WTC11 (cell line): Measurements from ENCODE around the gene MAPK8IP2. TPM values are rescaled to one million over a fixed set of nuclear protein-coding genes. Genes with fewer than 3 reads are reported as not detected.

ENCODE experiments used
- ATAC-seq: fragments of 200-7000 bp; cut with Tn5 transposase; 2 replicates; pipeline ENCODE4 v1.10.0; 2021; ENCODE audit warnings: mild to moderate bottlenecking, moderate library complexity
- Bru-seq: library from RNA; stranded (reverse); fragments of 400-500 nt; gene quantifications from one replicate; lab custom pipeline; 2021; lab: Mats Ljungman, UMichigan
- CTCF ChIA-PET: fragments of 300-600 bp; sonication (Branson Sonifier 250); formaldehyde crosslinking; loops from one replicate; lab custom pipeline; 2021; ENCODE audit warnings: antibody characterized with exemption; lab: Charles Lee
- POLR2A ChIA-PET: fragments of 350-600 bp; sonication (Branson Sonifier 250); formaldehyde crosslinking; loops from one replicate; lab custom pipeline; 2021; ENCODE audit warnings: antibody characterized with exemption; lab: Charles Lee
- DNase-seq: peaks from one replicate; pipeline ENCODE4 v3.0.0; 2021; ENCODE audit warnings: low spot score
- H3K27ac Mint-ChIP-seq: 2 replicates; pipeline ENCODE4 v1.8.0; 2021; ENCODE audit warnings: mixed read lengths
- H3K27me3 Mint-ChIP-seq: 2 replicates; pipeline ENCODE4 v1.8.0; 2021; ENCODE audit warnings: low read depth, mild to moderate bottlenecking, moderate library complexity, mixed read lengths
- H3K36me3 Mint-ChIP-seq: 2 replicates; pipeline ENCODE4 v1.8.0; 2021; ENCODE audit warnings: mixed read lengths
- H3K4me1 Mint-ChIP-seq: 2 replicates; pipeline ENCODE4 v1.8.0; 2022; ENCODE audit warnings: mixed read lengths
- H3K4me3 Mint-ChIP-seq: 2 replicates; pipeline ENCODE4 v1.8.0; 2021; ENCODE audit warnings: mild to moderate bottlenecking, moderate library complexity, mixed read lengths
- H3K9me3 Mint-ChIP-seq: 2 replicates; pipeline ENCODE4 v1.8.0; 2021; ENCODE audit warnings: mixed read lengths
- ARID4B ChIP-seq: sonication (generic); formaldehyde crosslinking; IDR thresholded peaks from 2 replicates; pipeline ENCODE4 v1.8.0; 2023; ENCODE audit warnings: missing genetic modification reagents, mild to moderate bottlenecking, borderline replicate concordance
- ATF2 ChIP-seq: sonication (generic); formaldehyde crosslinking; IDR thresholded peaks from 2 replicates; pipeline ENCODE4 v1.8.1; 2022; ENCODE audit warnings: low read depth, missing genetic modification reagents, borderline replicate concordance
- ERG ChIP-seq: fragments of 250-450 bp; sonication (Bioruptor Pico); IDR thresholded peaks from 2 replicates; pipeline ENCODE4 v1.8.0; 2021; ENCODE audit warnings: mild to moderate bottlenecking
- ETV6 ChIP-seq: sonication (generic); formaldehyde crosslinking; IDR thresholded peaks from 2 replicates; pipeline ENCODE4 v1.8.1; 2022; ENCODE audit warnings: mild to moderate bottlenecking, missing genetic modification reagents
- HMGA2 ChIP-seq: fragments of 250-450 bp; sonication (Bioruptor Pico); IDR thresholded peaks from 2 replicates; pipeline ENCODE4 v1.4.0; 2021; ENCODE audit warnings: mild to moderate bottlenecking, moderate library complexity
- HMGXB4 ChIP-seq: sonication (generic); formaldehyde crosslinking; IDR thresholded peaks from 2 replicates; pipeline ENCODE4 v1.8.1; 2023; ENCODE audit warnings: mild to moderate bottlenecking, moderate library complexity, missing genetic modification reagents
- MLX ChIP-seq: sonication (generic); formaldehyde crosslinking; IDR thresholded peaks from 2 replicates; pipeline ENCODE4 v1.8.1; 2023; ENCODE audit warnings: mild to moderate bottlenecking, missing genetic modification reagents, moderate library complexity
- MYBL2 ChIP-seq: sonication (generic); formaldehyde crosslinking; IDR thresholded peaks from 2 replicates; pipeline ENCODE4 v1.8.1; 2023; ENCODE audit warnings: mild to moderate bottlenecking, moderate library complexity, missing genetic modification reagents
- NFYB ChIP-seq: sonication (generic); formaldehyde crosslinking; conservative IDR thresholded peaks from 2 replicates; pipeline ENCODE4 v1.8.0; 2022; ENCODE audit warnings: low read depth, missing genetic modification reagents
- RELA ChIP-seq: sonication (generic); formaldehyde crosslinking; IDR thresholded peaks from 2 replicates; pipeline ENCODE4 v1.8.1; 2022; ENCODE audit warnings: missing genetic modification reagents, mild to moderate bottlenecking, borderline replicate concordance
- SMAD3 ChIP-seq: sonication (generic); formaldehyde crosslinking; IDR thresholded peaks from 2 replicates; pipeline ENCODE4 v1.8.0; 2022; ENCODE audit warnings: missing genetic modification reagents, mild to moderate bottlenecking, borderline replicate concordance
- SMAD4 ChIP-seq: sonication (generic); formaldehyde crosslinking; IDR thresholded peaks from 2 replicates; pipeline ENCODE4 v1.8.0; 2022; ENCODE audit warnings: mild to moderate bottlenecking, missing genetic modification reagents
- ZBTB21 ChIP-seq: sonication (generic); formaldehyde crosslinking; IDR thresholded peaks from 2 replicates; pipeline ENCODE4 v1.8.1; 2023; ENCODE audit warnings: mild to moderate bottlenecking, missing genetic modification reagents, borderline replicate concordance
- ZNF121 ChIP-seq: sonication (generic); formaldehyde crosslinking; IDR thresholded peaks from 2 replicates; pipeline ENCODE4 v1.8.0; 2023; ENCODE audit warnings: missing genetic modification reagents
- ZNF281 ChIP-seq: sonication (generic); formaldehyde crosslinking; IDR thresholded peaks from 2 replicates; pipeline ENCODE4 v1.8.0; 2023; ENCODE audit warnings: mild to moderate bottlenecking, missing genetic modification reagents
- ZNF423 ChIP-seq: fragments of 250-450 bp; sonication (Bioruptor Pico); IDR thresholded peaks from 2 replicates; pipeline ENCODE4 v2.1.2; 2022; ENCODE audit warnings: mild to moderate bottlenecking, moderate library complexity
- long read RNA-seq, 3 experiments: library from RNA in 1 of 3; library from capped mRNA in 1 of 3; library from polyadenylated mRNA in 1 of 3; unstranded in 2 of 3; stranded (forward) in 1 of 3; transcript quantifications; one replicate each; pipeline ENCODE4 v2.0.0, GENCODE V29; 2021
- total RNA-seq: library from RNA; stranded (reverse); gene quantifications from 3 replicates; pipeline ENCODE4 v1.2.3, GENCODE V29; 2021

Gene MAPK8IP2
- total RNA-seq (1.8 to 4.9 TPM (median 1.9 TPM) in 3 replicates), Bru-seq, nascent RNA (percentile 9 among the genes with signal in this experiment)
- long read RNA-seq, experiment 1, transcript MAPK8IP2-202 (12 exons, 3,381 nt) = major isoform, 16 of 28 reads
- long read RNA-seq, experiment 1, partial matches to known transcripts = 6 of 28 reads
- long read RNA-seq, experiment 1, other reads (novel, unspliced or antisense) = 6 of 28 reads
- long read RNA-seq, experiment 2, partial matches to known transcripts = 1 of 2 reads
- long read RNA-seq, experiment 2, other reads (novel, unspliced or antisense) = 1 of 2 reads
- long read RNA-seq, experiment 3, partial matches to known transcripts = 1 of 1 reads
- long read RNA-seq, experiment 3, other reads (novel, unspliced or antisense) = 0 of 1 reads

GRCh38 chr22:50600538-50600937 is at the start of gene MAPK8IP2:
TSS of gene MAPK8IP2 (plus strand) at chr22:50600793. CDS start at chr22:50600819, 26 bp downstream.
- ATAC-seq (peak; percentile 21), DNase-seq (no peak)
- Mint-ChIP-seq H3K27ac (no peak within 1 kb of the TSS), H3K9me3 (no peaks in the 10 kb centered on the region), H3K27me3 (peaks cover 69% of the 10 kb centered on the region), H3K36me3 (no peaks in the 10 kb centered on the region), H3K4me1 (peaks cover 12% of the 10 kb centered on the region; the same call in 1 of the 2 replicates), H3K4me3 (peak within 1 kb of the TSS; percentile 62)
- no peak for TF ChIP-seq ARID4B (CRISPR knock-in tag)
- no peak for TF ChIP-seq ZNF281 (CRISPR knock-in tag)
- no peak for TF ChIP-seq HMGA2 (CRISPR knock-in tag)
- no peak for TF ChIP-seq ZNF121 (CRISPR knock-in tag)
- no peak for TF ChIP-seq RELA (CRISPR knock-in tag)
- no peak for TF ChIP-seq ATF2 (CRISPR knock-in tag)
- no peak for TF ChIP-seq ZNF423 (CRISPR knock-in tag)
- ChIA-PET POLR2A (no interaction called here), CTCF (interaction anchor here (1.0 kb wide), 1 partner anchor 20 kb away, joined by 3 read pairs; no protein-coding TSS in a partner anchor)

GRCh38 chr22:50551160-50551752 is 49.3 kb upstream of the MAPK8IP2 start:
- peaks cover 11% of the 10 kb centered on the region for H3K4me1 Mint-ChIP-seq
- H3K27me3 Mint-ChIP-seq = no peaks in the 10 kb centered on the region; the same call in 1 of the 2 replicates
- no peak for ATAC-seq
- no peak overlapping the region for H3K4me3 Mint-ChIP-seq
- no peaks in the 10 kb centered on the region for H3K36me3 Mint-ChIP-seq
- DNase-seq = no peak
- TF ChIP-seq ETV6 (CRISPR knock-in tag) (no peak), SMAD4 (CRISPR knock-in tag) (no peak)
- CTCF ChIA-PET = interaction anchor here (1.4 to 3.7 kb wide), 3 partner anchors 12 to 53 kb away, joined by 8 to 13 read pairs (median 8); partner anchors contain the start of gene SYCE3
- POLR2A ChIA-PET = no interaction called here
- no peaks in the 10 kb centered on the region for H3K9me3 Mint-ChIP-seq
- no peak overlapping the region for H3K27ac Mint-ChIP-seq

- Mint-ChIP-seq H3K9me3 (no peaks in the 10 kb centered on the region), H3K4me1 (peaks cover 11% of the 10 kb centered on the region), H3K27me3 (peaks cover 3% of the 10 kb centered on the region), H3K27ac (no peak overlapping the region), H3K36me3 (no peaks in the 10 kb centered on the region), H3K4me3 (no peak overlapping the region)
- DNase-seq (no peak), ATAC-seq (no peak)
- ChIA-PET POLR2A (no interaction called here), CTCF (no interaction called here)
- TF ChIP-seq ZBTB21 (CRISPR knock-in tag) (no peak), MYBL2 (no peak), SMAD3 (no peak), MLX (CRISPR knock-in tag) (no peak), NFYB (CRISPR knock-in tag) (no peak), ERG (CRISPR knock-in tag) (no peak), HMGXB4 (no peak)
These were observed 47.3 kb upstream of the MAPK8IP2 start for GRCh38 chr22:50553310-50553709.
